ENCODE data around the gene SH3GL1. TPM values are rescaled to one million over a fixed set of nuclear protein-coding genes. Genes with fewer than 3 reads are reported as not detected.

Gene SH3GL1
- polyA plus RNA-seq, 1 donor (not counting 4 experiments of a cell fraction or from before 2014, with no cell fraction given) = 47.4 TPM

- no peak overlapping the region for H3K27ac ChIP-seq (ENCODE audit: control insufficient read depth, insufficient read depth, low read length)
- DNase-seq (ENCODE audit: low read depth, low spot score) = no peak
- dilution Hi-C loops (cut with MboI; ENCODE audit: extremely low pct_ligation_motif_present, low sequenced_read_pairs) = no loop called here
- no peak overlapping the region for H3K4me2 ChIP-seq (ENCODE audit: control insufficient read depth, extremely low read depth, insufficient read depth, low read depth, low read length)
- no peak for TF ChIP-seq EZH2 (IDR thresholded peaks at IDR 0.05; ENCODE audit: low read length)
- TF ChIP-seq CTCF (optimal IDR thresholded peaks at IDR 0.05 in 1 of 3, IDR thresholded peaks at IDR 0.05 in 1 of 3, conservative IDR thresholded peaks at IDR 0.05 in 1 of 3; ENCODE audit: extremely low read depth in 1 of 3, insufficient read depth in 2 of 3, low read length in 3 of 3) = no peak
- H3K4me1 ChIP-seq (ENCODE audit: control insufficient read depth, extremely low read depth, insufficient read depth, low read length) = no peaks in the 10 kb centered on the region
- no peaks in the 10 kb centered on the region for H3K9me3 ChIP-seq (ENCODE audit: control insufficient read depth, low read depth, low read length)
- no peak overlapping the region for H3K4me3 ChIP-seq (ENCODE audit: control insufficient read depth in 2 of 3, extremely low read depth in 1 of 3, insufficient read depth in 2 of 3, low read depth in 1 of 3, low read length in 3 of 3)
- no peaks in the 10 kb centered on the region for H3K9me1 ChIP-seq (ENCODE audit: control insufficient read depth, extremely low read depth, insufficient read depth, low read length)
- H3K36me3 ChIP-seq (ENCODE audit: control insufficient read depth in 2 of 2, extremely low read depth in 1 of 2, insufficient read depth in 2 of 2, low read length in 2 of 2) = peaks cover 21 to 39% of the 10 kb centered on the region in 2 experiments
- no peak overlapping the region for H3K9ac ChIP-seq (ENCODE audit: control insufficient read depth, extremely low read depth, insufficient read depth, low read length)
- H3K27me3 ChIP-seq (ENCODE audit: control insufficient read depth, extremely low read depth, insufficient read depth, low read length) = no peaks in the 10 kb centered on the region
- H4K20me1 ChIP-seq (ENCODE audit: control insufficient read depth, extremely low read depth, insufficient read depth, low read length) = no peaks in the 10 kb centered on the region
- no peak overlapping the region for H2AFZ ChIP-seq (ENCODE audit: control insufficient read depth, low read length)
- H3K79me2 ChIP-seq (ENCODE audit: control insufficient read depth, insufficient read depth, low read length) = no peaks in the 10 kb centered on the region
- no peak for FAIRE-seq
These were observed 28.1 kb upstream of the SH3GL1 start for GRCh38 chr19:4428326-4428975.

- Histone ChIP-seq H3K79me2 (ENCODE audit: control insufficient read depth, insufficient read depth, low read length) (no peaks in the 10 kb centered on the region), H3K4me1 (ENCODE audit: control insufficient read depth, extremely low read depth, insufficient read depth, low read length) (peaks cover 5% of the 10 kb centered on the region), H3K4me2 (ENCODE audit: control insufficient read depth, extremely low read depth, insufficient read depth, low read depth, low read length) (no peak overlapping the region), H2AFZ (ENCODE audit: control insufficient read depth, low read length) (no peak overlapping the region), H3K27ac (ENCODE audit: control insufficient read depth, insufficient read depth, low read length) (no peak overlapping the region), H3K27me3 (ENCODE audit: control insufficient read depth, extremely low read depth, insufficient read depth, low read length) (no peaks in the 10 kb centered on the region), H3K9ac (ENCODE audit: control insufficient read depth, extremely low read depth, insufficient read depth, low read length) (no peak overlapping the region), H3K9me3 (ENCODE audit: control insufficient read depth, low read depth, low read length) (no peaks in the 10 kb centered on the region), H3K36me3 (ENCODE audit: control insufficient read depth in 2 of 2, extremely low read depth in 1 of 2, insufficient read depth in 2 of 2, low read length in 2 of 2) (peaks cover 13 to 32% of the 10 kb centered on the region in 2 experiments), H4K20me1 (ENCODE audit: control insufficient read depth, extremely low read depth, insufficient read depth, low read length) (no peaks in the 10 kb centered on the region), H3K4me3 (ENCODE audit: control insufficient read depth in 2 of 3, extremely low read depth in 1 of 3, insufficient read depth in 2 of 3, low read depth in 1 of 3, low read length in 3 of 3) (no peak overlapping the region), H3K9me1 (ENCODE audit: control insufficient read depth, extremely low read depth, insufficient read depth, low read length) (no peaks in the 10 kb centered on the region)
- FAIRE-seq (no peak), DNase-seq (ENCODE audit: low read depth, low spot score) (no peak)
- TF ChIP-seq EZH2 (IDR thresholded peaks at IDR 0.05; ENCODE audit: low read length) (no peak), CTCF (optimal IDR thresholded peaks at IDR 0.05 in 1 of 3, IDR thresholded peaks at IDR 0.05 in 1 of 3, conservative IDR thresholded peaks at IDR 0.05 in 1 of 3; ENCODE audit: extremely low read depth in 1 of 3, insufficient read depth in 2 of 3, low read length in 3 of 3) (no peak)
- dilution Hi-C loops (cut with MboI; ENCODE audit: extremely low pct_ligation_motif_present, low sequenced_read_pairs) = no loop called here
These were observed 25.2 kb upstream of the SH3GL1 start for GRCh38 chr19:4425537-4425936.

Measured in keratinocyte (primary cell).